GM19395 (cell line): ENCODE measurements around the gene C3orf80.
"Not testable (repeated sequence)": the region's sequence is repeated elsewhere in the genome, so short reads cannot be mapped to it uniquely, and the experiment has no call there.

Experiments
- ATAC-seq: cut with Tn5 transposase; IDR thresholded peaks from one replicate; pipeline ENCODE4 v1.9.1; 2021; ENCODE audit warnings: mild to moderate bottlenecking, moderate library complexity; ENCODE audit not compliant: unreplicated experiment

The C3orf80 gene

GRCh38 chr3:160225176-160226025 lies at the start of gene C3orf80:
C3orf80 (plus strand) TSS chr3:160225422; CDS start chr3:160225636, 214 bp downstream.
- ATAC-seq: peak; percentile 84

GRCh38 chr3:160176923-160177322 lies 48.3 kb upstream of the C3orf80 start:
- ATAC-seq: no peak

- not testable (repeated sequence) for ATAC-seq
Measured at GRCh38 chr3:160178661-160179060, 46.6 kb upstream of the C3orf80 start.

- ATAC-seq: not testable (repeated sequence)
Measured at GRCh38 chr3:160179403-160179802, 45.8 kb upstream of the C3orf80 start.

GRCh38 chr3:160179906-160180305 lies 45.3 kb upstream of the C3orf80 start:
- ATAC-seq: no peak

GRCh38 chr3:160180581-160181216 lies 44.5 kb upstream of the C3orf80 start:
- no peak for ATAC-seq

- peak; percentile 70 for ATAC-seq
Measured at GRCh38 chr3:160183345-160184076, 41.7 kb upstream of the C3orf80 start.

GRCh38 chr3:160184655-160185054 lies 40.6 kb upstream of the C3orf80 start:
- no peak for ATAC-seq

GRCh38 chr3:160185751-160186150 lies 39.5 kb upstream of the C3orf80 start:
- ATAC-seq: no peak

GRCh38 chr3:160187288-160187687 lies 37.9 kb upstream of the C3orf80 start:
- ATAC-seq: no peak

- ATAC-seq: no peak
Measured at GRCh38 chr3:160192310-160193029, 32.8 kb upstream of the C3orf80 start.

GRCh38 chr3:160193644-160194192 lies 31.5 kb upstream of the C3orf80 start:
- no peak for ATAC-seq

- no peak for ATAC-seq
Measured at GRCh38 chr3:160194438-160194837, 30.8 kb upstream of the C3orf80 start.

GRCh38 chr3:160195106-160195505 lies 30.1 kb upstream of the C3orf80 start:
- no peak for ATAC-seq

GRCh38 chr3:160196511-160197104 lies 28.6 kb upstream of the C3orf80 start:
- ATAC-seq: no peak

- no peak for ATAC-seq
Measured at GRCh38 chr3:160199108-160199507, 26.1 kb upstream of the C3orf80 start.

GRCh38 chr3:160200353-160200752 lies 24.9 kb upstream of the C3orf80 start:
- ATAC-seq: peak; percentile 58

GRCh38 chr3:160204396-160205011 lies 20.7 kb upstream of the C3orf80 start:
- not testable (repeated sequence) for ATAC-seq

- ATAC-seq: no peak
Measured at GRCh38 chr3:160205606-160206005, 19.6 kb upstream of the C3orf80 start.

GRCh38 chr3:160210341-160210740 lies 14.9 kb upstream of the C3orf80 start:
- ATAC-seq: no peak
